HCT116 (cell line): ENCODE data around the gene MEFV. TPM values are rescaled to one million over a fixed set of nuclear protein-coding genes. Genes with fewer than 3 reads are reported as not detected.

Experiments
- ATAC-seq: fragments of 200-7000 bp; cut with Tn5 transposase; 2 replicates; pipeline ENCODE4 v1.9.1; 2020; ENCODE audit warnings: mild to moderate bottlenecking, moderate library complexity
- BruUV-seq: library from RNA; stranded (reverse); fragments of 400-500 nt; replicated peaks from 2 replicates; lab custom pipeline; 2021; lab: Mats Ljungman, UMichigan
- CTCF ChIA-PET: fragments of 300-600 bp; sonication (Branson Sonifier 250); formaldehyde crosslinking; loops from one replicate; lab custom pipeline; 2021; ENCODE audit warnings: antibody characterized with exemption; lab: Charles Lee
- POLR2A ChIA-PET: fragments of 300-600, 350-600 bp; sonication (Branson Sonifier 250); formaldehyde crosslinking; loops from one replicate; lab custom pipeline; 2021; ENCODE audit warnings: antibody characterized with exemption; lab: Charles Lee
- RAD21 ChIA-PET, 2 experiments: fragments of 300-600 bp; sonication (Branson Sonifier 250); formaldehyde crosslinking; loops; one replicate each; lab custom pipeline; 2023; ENCODE audit warnings: low total read pairs in 2 of 2; ENCODE audit not compliant: uncharacterized antibody in 2 of 2, unreplicated experiment in 2 of 2, low non-redundant PET in 1 of 2; lab: Charles Lee
- DNase-seq: peaks from one replicate; pipeline ENCODE4 v3.0.0-alpha.2; 2010; ENCODE audit warnings: low read depth, low spot score
- H2AFZ ChIP-seq: fragments of 200-600 bp; shearing (Covaris generic), sonication (generic); 2 replicates; pipeline ENCODE4 v1.6.1; 2017; ENCODE audit warnings: low read depth, mixed run types, mixed read lengths, antibody characterized with exemption, low read length; ENCODE audit not compliant: poor library complexity, severe bottlenecking
- H3K27ac ChIP-seq: 2 replicates; pipeline ENCODE4 v1.5.1; 2012; ENCODE audit warnings: low read depth, low read length
- H3K27me3 ChIP-seq: fragments of 200-600 bp; sonication (generic); 2 replicates; pipeline ENCODE4 v1.6.1; 2016; ENCODE audit warnings: mixed run types, low read length, mixed read lengths; ENCODE audit not compliant: insufficient read depth
- H3K36me3 ChIP-seq, 2 experiments: fragments of 200-500 bp in 1 of 2; fragments of 200-600 bp in 1 of 2; sonication (Bioruptor generic) in 1 of 2; sonication (generic) in 1 of 2; 2 replicates each; pipeline versions ENCODE4 v1.5.1 to v1.6.1; 2014 to 2016; ENCODE audit warnings: low read length in 2 of 2, inconsistent platforms in 1 of 2, mixed read lengths in 1 of 2, mixed run types in 1 of 2; ENCODE audit not compliant: insufficient read depth in 2 of 2, control insufficient read depth in 1 of 2
- H3K4me1 ChIP-seq, 2 experiments: fragments of 200-600 bp in 1 of 2; sonication (generic) in 1 of 2; 2 replicates each; pipeline versions ENCODE4 v1.5.1 to v1.6.1; 2012 to 2017; ENCODE audit warnings: low read length in 2 of 2, inconsistent platforms in 1 of 2, mild to moderate bottlenecking in 1 of 2, mixed read lengths in 1 of 2, mixed run types in 1 of 2, moderate library complexity in 1 of 2; ENCODE audit not compliant: insufficient read depth in 2 of 2, control insufficient read depth in 1 of 2
- H3K4me2 ChIP-seq: fragments of 200-600 bp; sonication (generic); 2 replicates; pipeline ENCODE4 v1.6.1; 2017; ENCODE audit warnings: mixed run types, low read length, mixed read lengths
- H3K4me3 ChIP-seq, 2 experiments: fragments of 200-600 bp in 1 of 2; sonication (generic) in 1 of 2; replicated peaks in 1 of 2; 2 replicates each; pipeline ENCODE4 v1.5.1; 2011 to 2016; ENCODE audit warnings: low read length in 2 of 2, control low read depth in 1 of 2, low read depth in 1 of 2, mild to moderate bottlenecking in 1 of 2, mixed read lengths in 1 of 2, mixed run types in 1 of 2
- H3K79me2 ChIP-seq: fragments of 200-600 bp; sonication (generic); 2 replicates; pipeline ENCODE4 v1.6.1; 2017; ENCODE audit warnings: mild to moderate bottlenecking, mixed run types, low read length, moderate library complexity, mixed read lengths; ENCODE audit not compliant: insufficient read depth
- H3K9ac ChIP-seq: fragments of 200-600 bp; sonication (generic); 2 replicates; pipeline ENCODE4 v1.6.1; 2016; ENCODE audit warnings: low read length, mixed read lengths
- H3K9me2 ChIP-seq: fragments of 200-600 bp; sonication (generic), shearing (Covaris generic); 2 replicates; pipeline ENCODE4 v1.6.1; 2017; ENCODE audit warnings: mixed run types, mild to moderate bottlenecking, moderate library complexity; ENCODE audit not compliant: insufficient read depth
- H3K9me3 ChIP-seq, 2 experiments: fragments of 200-500 bp in 1 of 2; fragments of 200-600 bp in 1 of 2; sonication (Bioruptor generic) in 1 of 2; sonication (generic) in 1 of 2; 2 replicates each; pipeline ENCODE4 v1.6.1; 2014 to 2017; ENCODE audit warnings: low read length in 2 of 2, mixed read lengths in 2 of 2, inconsistent platforms in 1 of 2, low read depth in 1 of 2, mild to moderate bottlenecking in 1 of 2, mixed run types in 1 of 2, moderate library complexity in 1 of 2; ENCODE audit not compliant: control insufficient read depth in 1 of 2, insufficient read depth in 1 of 2
- H4K20me1 ChIP-seq: fragments of 200-600 bp; sonication (generic), shearing (Covaris generic); 2 replicates; pipeline ENCODE4 v1.6.1; 2017; ENCODE audit warnings: mixed run types, mild to moderate bottlenecking, moderate library complexity; ENCODE audit not compliant: insufficient read depth
- ATF3 ChIP-seq: IDR thresholded peaks from 2 replicates; pipeline ENCODE4 v1.6.1; 2012
- CBX3 ChIP-seq: IDR thresholded peaks from 2 replicates; pipeline ENCODE4 v1.6.1; 2012; ENCODE audit warnings: low read depth
- ELF1 ChIP-seq: IDR thresholded peaks from 2 replicates; pipeline ENCODE4 v1.6.1; 2012; ENCODE audit warnings: low read depth, borderline replicate concordance
- EZH2 ChIP-seq: fragments of 200-600 bp; sonication (generic); IDR thresholded peaks from 2 replicates; pipeline ENCODE4 v1.6.1; 2017; ENCODE audit warnings: antibody characterized with exemption, mixed run types
- EZH2phosphoT487 ChIP-seq: fragments of 200-600 bp; IDR thresholded peaks from 2 replicates; pipeline ENCODE4 v1.6.1; 2018; ENCODE audit warnings: antibody characterized with exemption, borderline replicate concordance
- JUND ChIP-seq: IDR thresholded peaks from 2 replicates; pipeline ENCODE4 v1.6.1; 2012
- POLR2A ChIP-seq: IDR thresholded peaks from 2 replicates; pipeline ENCODE4 v1.7.0; 2011; ENCODE audit warnings: borderline replicate concordance; ENCODE audit not compliant: insufficient read depth, insufficient read length; ENCODE audit errors: extremely low read depth
- SIN3A ChIP-seq: IDR thresholded peaks from 2 replicates; pipeline ENCODE4 v1.6.1; 2012; ENCODE audit warnings: low read depth
- SP1 ChIP-seq: IDR thresholded peaks from 2 replicates; pipeline ENCODE4 v1.6.1; 2012; ENCODE audit warnings: low read depth
- intact Hi-C: fragments of 100-400 bp; cut with micrococcal nuclease; formaldehyde crosslinking; loops from 2 replicates; pipeline ENCODE4 v1.10.0; 2022
- total RNA-seq: library from RNA; stranded (reverse); gene quantifications from one replicate; pipeline ENCODE4 v1.2.1, GENCODE V29; 2021; ENCODE audit not compliant: unreplicated experiment
- TF ChIP-seq, protein P1 (sequence below): IDR thresholded peaks from 2 replicates; pipeline ENCODE4 v1.6.1; 2011; ENCODE audit warnings: mild to moderate bottlenecking, low read length, moderate library complexity; ENCODE audit not compliant: insufficient replicate concordance; ENCODE audit errors: extremely low read depth
- TF ChIP-seq, protein P2 (sequence below): IDR thresholded peaks from 2 replicates; pipeline ENCODE4 v1.6.1; 2012

MEFV gene
- total RNA-seq, 1 experiment from 2014 or later = 0.15 TPM

GRCh38 chr16:3193221-3194212, 62.9 kb downstream of the MEFV start:
- ChIA-PET CTCF (no interaction called here), RAD21 (no interaction called here), POLR2A (no interaction called here)
- H3K9me2 ChIP-seq = no peaks in the 10 kb centered on the region
- no peak overlapping the region for H2AFZ ChIP-seq
- DNase-seq = no peak
- no peaks in the 10 kb centered on the region for H4K20me1 ChIP-seq
- H3K4me2 ChIP-seq = no peak overlapping the region
- TF ChIP-seq EZH2phosphoT487 (no peak), CBX3 (no peak), ELF1 (no peak), ATF3 (peak; percentile 76; the same call in 1 of the 2 replicates), SIN3A (no peak), POLR2A (no peak), EZH2 (no peak), JUND (no peak), SP1 (no peak)
- TF ChIP-seq, protein P1, sequence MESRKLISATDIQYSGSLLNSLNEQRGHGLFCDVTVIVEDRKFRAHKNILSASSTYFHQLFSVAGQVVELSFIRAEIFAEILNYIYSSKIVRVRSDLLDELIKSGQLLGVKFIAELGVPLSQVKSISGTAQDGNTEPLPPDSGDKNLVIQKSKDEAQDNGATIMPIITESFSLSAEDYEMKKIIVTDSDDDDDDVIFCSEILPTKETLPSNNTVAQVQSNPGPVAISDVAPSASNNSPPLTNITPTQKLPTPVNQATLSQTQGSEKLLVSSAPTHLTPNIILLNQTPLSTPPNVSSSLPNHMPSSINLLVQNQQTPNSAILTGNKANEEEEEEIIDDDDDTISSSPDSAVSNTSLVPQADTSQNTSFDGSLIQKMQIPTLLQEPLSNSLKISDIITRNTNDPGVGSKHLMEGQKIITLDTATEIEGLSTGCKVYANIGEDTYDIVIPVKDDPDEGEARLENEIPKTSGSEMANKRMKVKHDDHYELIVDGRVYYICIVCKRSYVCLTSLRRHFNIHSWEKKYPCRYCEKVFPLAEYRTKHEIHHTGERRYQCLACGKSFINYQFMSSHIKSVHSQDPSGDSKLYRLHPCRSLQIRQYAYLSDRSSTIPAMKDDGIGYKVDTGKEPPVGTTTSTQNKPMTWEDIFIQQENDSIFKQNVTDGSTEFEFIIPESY = no peak
- TF ChIP-seq, protein P2, sequence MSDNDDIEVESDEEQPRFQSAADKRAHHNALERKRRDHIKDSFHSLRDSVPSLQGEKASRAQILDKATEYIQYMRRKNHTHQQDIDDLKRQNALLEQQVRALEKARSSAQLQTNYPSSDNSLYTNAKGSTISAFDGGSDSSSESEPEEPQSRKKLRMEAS = peak; percentile 62; the same call in 1 of the 2 replicates
- H3K27me3 ChIP-seq = peaks cover 5% of the 10 kb centered on the region; the same call in 1 of the 2 replicates
- peaks cover 0 to 19% of the 10 kb centered on the region in 2 experiments; a peak in 3 of 4 replicates for H3K4me1 ChIP-seq
- H3K36me3 ChIP-seq = no peaks in the 10 kb centered on the region
- H3K79me2 ChIP-seq = no peaks in the 10 kb centered on the region
- ATAC-seq = peak; percentile 16; the same call in 1 of the 2 replicates
- no peaks in the 10 kb centered on the region; a peak in 1 of 4 replicates for H3K9me3 ChIP-seq
- no peak overlapping the region for H3K4me3 ChIP-seq
- no peak overlapping the region for H3K9ac ChIP-seq
- no TSS peak for BruUV-seq
- intact Hi-C loops = loop anchor here (1.0 kb wide), 1 partner anchor 31 kb away; no protein-coding TSS in a partner anchor
- H3K27ac ChIP-seq = no peak overlapping the region
